Activated naive CD8-positive, alpha-beta T cell treated with anti-CD3 and anti-CD28 coated beads, Interleukin-2, amount 10 ng/mL, durations not matched to agents 7 days and 5 days (primary cell): ENCODE results near the gene RPTOR. TPM values are rescaled to one million over a fixed set of nuclear protein-coding genes. Genes with fewer than 3 reads are reported as not detected.
"Not testable (repeated sequence)": the region's sequence is repeated elsewhere in the genome, so short reads cannot be mapped to it uniquely, and the experiment has no call there.

Experiments used
- ATAC-seq: fragments of 150-1000 bp; cut with Tn5 transposase; one replicate; pipeline ENCODE4 v1.10.0; 2021; ENCODE audit warnings: low read depth, moderate library complexity
- POLR2A ChIA-PET: fragments of 350-600 bp; sonication (Branson Sonifier 250); formaldehyde crosslinking; loops from one replicate; lab custom pipeline; 2021; ENCODE audit warnings: antibody characterized with exemption; lab: Charles Lee
- DNase-seq: peaks from one replicate; pipeline ENCODE4 v3.0.0; 2021
- H3K27ac Mint-ChIP-seq: one replicate; pipeline ENCODE4 v1.8.0; 2022; ENCODE audit warnings: mild to moderate bottlenecking, mixed read lengths
- H3K27me3 Mint-ChIP-seq: one replicate; pipeline ENCODE4 v1.8.0; 2022; ENCODE audit warnings: mild to moderate bottlenecking, moderate library complexity, mixed read lengths
- H3K36me3 Mint-ChIP-seq: one replicate; pipeline ENCODE4 v1.8.0; 2021; ENCODE audit warnings: mild to moderate bottlenecking, mixed read lengths
- H3K4me1 Mint-ChIP-seq: one replicate; pipeline ENCODE4 v1.8.0; 2021; ENCODE audit warnings: mixed read lengths
- H3K4me3 Mint-ChIP-seq: one replicate; pipeline ENCODE4 v1.8.0; 2022; ENCODE audit warnings: mild to moderate bottlenecking, moderate library complexity, mixed read lengths
- H3K9me3 Mint-ChIP-seq: one replicate; pipeline ENCODE4 v1.8.0; 2021; ENCODE audit warnings: mixed read lengths
- total RNA-seq, 2 experiments: library from RNA; stranded (reverse); gene quantifications; one replicate each; pipeline ENCODE4 v1.2.3, GENCODE V29; 2021

Gene RPTOR
- total RNA-seq, 2 experiments from 2014 or later, result 43.2 to 43.8 TPM

DNA sequence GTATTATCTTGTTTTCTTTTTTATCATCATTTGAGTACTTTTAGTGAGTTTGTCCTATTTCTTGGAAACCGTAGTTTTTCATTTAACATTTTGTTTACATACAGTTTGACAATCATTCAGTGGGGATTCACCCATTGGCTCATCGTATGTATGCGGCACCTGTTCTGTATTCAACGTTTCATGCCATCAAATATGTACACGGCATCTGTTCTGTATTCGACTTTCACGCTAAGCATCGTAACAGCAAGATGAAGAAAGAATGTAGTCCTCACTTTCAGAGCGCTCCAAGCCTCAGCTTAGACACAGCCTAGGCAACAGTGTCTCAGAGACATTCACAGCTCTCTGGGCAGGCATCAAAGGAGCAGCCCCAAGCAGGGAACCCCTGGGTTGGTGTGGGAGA lies 269.9 kb downstream of the RPTOR start:
- H3K27me3 Mint-ChIP-seq, result no peaks in the 10 kb centered on the region
- POLR2A ChIA-PET, result no interaction called here
- DNase-seq (no peak), ATAC-seq (no peak)
- H3K4me1 Mint-ChIP-seq, result peaks cover 43% of the 10 kb centered on the region
- H3K4me3 Mint-ChIP-seq, result no peak overlapping the region
- no peaks in the 10 kb centered on the region for H3K9me3 Mint-ChIP-seq
- H3K36me3 Mint-ChIP-seq, result peaks cover 39% of the 10 kb centered on the region
- peak overlapping the region; percentile 44 for H3K27ac Mint-ChIP-seq

DNA sequence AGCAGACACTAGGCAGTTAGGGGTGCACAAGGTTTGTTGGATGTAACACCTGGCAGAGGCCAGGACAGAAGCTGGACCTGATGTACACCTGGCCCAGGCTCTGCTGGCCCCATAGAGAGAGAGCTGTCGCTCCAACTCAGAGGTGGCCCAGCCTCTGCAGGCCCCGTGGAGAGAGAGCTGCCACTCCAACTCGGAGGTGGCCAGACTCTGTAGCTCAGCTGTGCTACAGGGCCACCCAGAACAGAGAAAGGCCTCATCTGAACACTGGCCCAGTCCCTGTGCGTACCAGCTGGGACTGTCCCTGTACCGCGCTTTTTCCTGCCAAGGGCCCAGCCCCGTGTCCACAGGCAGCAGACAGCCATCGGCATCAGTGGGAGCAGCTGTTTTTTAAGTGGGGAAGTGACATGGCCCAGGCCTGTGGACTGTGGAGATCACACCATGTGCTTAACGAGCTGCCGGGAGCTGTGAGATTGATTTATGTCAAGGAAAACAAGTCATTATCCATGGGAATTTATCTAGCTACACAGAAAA lies 270.6 kb downstream of the RPTOR start:
- no peaks in the 10 kb centered on the region for H3K9me3 Mint-ChIP-seq
- H3K27ac Mint-ChIP-seq, result peak overlapping the region; percentile 26
- ATAC-seq, result no peak
- H3K4me3 Mint-ChIP-seq, result no peak overlapping the region
- H3K4me1 Mint-ChIP-seq, result peaks cover 50% of the 10 kb centered on the region
- DNase-seq, result peak; percentile 15
- no peaks in the 10 kb centered on the region for H3K27me3 Mint-ChIP-seq
- POLR2A ChIA-PET, result interaction anchor here (1.0 kb wide), 1 partner anchor 39 kb away, joined by 3 read pairs; no protein-coding TSS in a partner anchor
- H3K36me3 Mint-ChIP-seq, result peaks cover 36% of the 10 kb centered on the region

DNA sequence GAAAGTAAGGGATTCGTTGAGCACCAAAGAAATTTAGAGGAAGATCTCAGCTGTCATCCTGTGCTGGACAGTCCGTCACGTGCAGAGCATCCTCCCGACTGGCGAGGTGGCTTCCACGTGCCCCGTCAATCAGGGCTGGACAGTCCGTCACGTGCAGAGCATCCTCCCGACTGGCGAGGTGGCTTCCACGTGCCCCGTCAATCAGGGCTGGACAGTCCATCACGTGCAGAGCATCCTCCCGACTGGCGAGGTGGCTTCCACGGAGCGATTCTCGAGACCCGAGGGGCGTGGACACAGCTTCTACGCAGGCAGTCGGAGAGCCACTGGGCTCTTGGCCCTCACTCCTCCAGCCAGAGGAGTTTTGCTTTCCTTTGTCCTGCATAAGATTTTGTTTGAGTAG lies 271.1 kb downstream of the RPTOR start:
- Mint-ChIP-seq H3K36me3 (peaks cover 33% of the 10 kb centered on the region), H3K4me1 (peaks cover 49% of the 10 kb centered on the region)
- peak; percentile 15 for DNase-seq
- not testable (repeated sequence) for H3K4me3 Mint-ChIP-seq, H3K27me3 Mint-ChIP-seq, ATAC-seq, H3K27ac Mint-ChIP-seq, H3K9me3 Mint-ChIP-seq
- POLR2A ChIA-PET, result interaction anchor here (1.0 kb wide), 1 partner anchor 39 kb away, joined by 3 read pairs; no protein-coding TSS in a partner anchor

DNA sequence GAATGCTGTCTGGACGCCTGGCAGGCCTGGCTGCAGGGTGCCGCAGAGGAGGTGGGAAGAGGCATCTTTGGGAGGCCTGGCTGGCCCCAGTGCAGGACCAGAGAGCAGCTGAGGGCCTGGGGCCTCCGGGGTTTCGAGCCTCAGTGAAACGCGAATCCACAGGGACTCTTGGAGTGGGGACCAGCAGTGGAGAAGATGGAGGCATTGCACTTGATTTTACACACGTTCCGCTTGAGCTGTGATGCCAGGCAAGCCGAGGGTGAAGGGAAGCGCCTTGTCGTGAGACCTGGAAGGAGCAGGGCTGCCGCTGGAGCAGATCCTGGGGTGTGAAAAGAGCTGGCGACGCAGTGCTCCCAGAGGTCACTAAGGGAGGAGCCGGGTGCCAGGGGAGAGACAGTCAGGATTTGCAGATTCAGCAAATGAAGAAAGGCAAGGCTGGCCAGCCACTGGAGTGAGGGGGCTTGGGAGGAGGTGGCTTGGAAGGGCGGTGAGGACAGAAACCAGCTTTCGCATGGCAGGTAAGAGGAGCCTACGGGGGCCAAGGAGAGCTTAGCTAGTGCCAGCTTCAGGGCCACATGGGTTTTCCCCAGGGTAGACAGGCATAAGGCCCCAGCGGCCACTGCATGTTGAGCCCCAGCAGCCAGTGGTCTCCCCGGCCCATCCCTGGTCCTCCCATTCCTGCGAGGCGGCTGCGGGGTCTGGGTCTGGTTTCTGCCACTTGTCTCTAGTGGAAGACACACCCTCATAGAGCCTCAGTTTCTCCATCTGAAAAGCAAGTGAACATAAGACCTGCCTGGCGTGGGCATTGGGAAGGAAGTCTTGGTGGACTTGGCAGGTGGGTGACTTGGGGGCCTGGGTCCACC lies 271.8 kb downstream of the RPTOR start:
- no peak overlapping the region for H3K4me3 Mint-ChIP-seq
- ATAC-seq, result no peak
- H3K4me1 Mint-ChIP-seq, result peaks cover 43% of the 10 kb centered on the region
- DNase-seq, result peak; percentile 24
- H3K27me3 Mint-ChIP-seq, result no peaks in the 10 kb centered on the region
- no peaks in the 10 kb centered on the region for H3K9me3 Mint-ChIP-seq
- H3K36me3 Mint-ChIP-seq, result peaks cover 30% of the 10 kb centered on the region
- POLR2A ChIA-PET, result no interaction called here
- H3K27ac Mint-ChIP-seq, result peak overlapping the region; percentile 48

DNA sequence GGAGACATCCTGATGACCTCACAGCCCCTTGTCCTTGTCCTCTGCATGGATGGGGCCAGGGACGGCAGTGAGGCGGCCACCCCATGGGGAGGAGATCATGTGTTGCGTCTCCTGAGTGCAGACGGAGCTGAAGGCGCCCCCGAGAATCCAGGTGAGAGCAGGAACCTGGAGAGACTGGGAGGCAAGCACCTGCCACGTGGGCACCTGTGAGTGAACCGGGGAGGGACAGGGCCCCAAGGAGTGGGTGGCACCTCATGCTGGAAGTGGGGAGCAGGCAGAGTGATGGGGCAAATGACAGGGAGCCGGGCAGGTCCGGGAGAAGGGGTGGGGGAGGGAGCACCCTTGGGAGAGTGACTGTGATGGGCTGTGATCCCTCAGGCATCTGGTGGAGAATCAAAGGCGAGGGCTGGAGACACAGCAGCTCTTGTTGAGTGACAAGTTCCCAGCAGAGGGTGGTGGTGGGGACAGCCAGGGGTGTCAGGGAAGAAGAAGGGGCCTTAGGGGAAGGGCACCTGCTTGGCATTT lies 272.7 kb downstream of the RPTOR start:
- H3K4me3 Mint-ChIP-seq, result no peak overlapping the region
- H3K27ac Mint-ChIP-seq, result peak overlapping the region; percentile 58
- POLR2A ChIA-PET, result interaction anchor here (2.2 kb wide), 1 partner anchor 11 kb away, joined by 4 read pairs; no protein-coding TSS in a partner anchor
- H3K4me1 Mint-ChIP-seq, result peaks cover 34% of the 10 kb centered on the region
- H3K27me3 Mint-ChIP-seq, result no peaks in the 10 kb centered on the region
- peaks cover 31% of the 10 kb centered on the region for H3K36me3 Mint-ChIP-seq
- no peaks in the 10 kb centered on the region for H3K9me3 Mint-ChIP-seq
- no peak for ATAC-seq
- peak; percentile 22 for DNase-seq

DNA sequence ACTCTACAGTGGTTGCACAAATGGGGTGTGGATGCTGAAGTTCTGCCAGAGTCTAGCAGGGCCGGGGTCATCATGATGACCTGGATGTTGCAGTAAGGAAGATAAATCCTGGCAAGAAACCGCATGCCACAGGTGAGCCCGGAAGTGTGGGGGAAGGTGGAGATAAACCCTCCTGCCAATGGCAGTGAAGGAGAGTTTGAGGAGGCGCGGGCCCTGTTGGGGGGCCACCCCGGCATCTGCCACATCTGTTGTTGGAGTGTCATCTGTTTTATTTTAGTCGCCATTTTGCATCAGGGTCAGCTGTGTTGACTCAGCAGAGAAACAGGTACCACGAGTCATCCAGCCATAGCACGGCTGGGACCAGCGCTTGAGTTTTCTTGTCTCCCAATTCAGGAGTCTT lies 273.2 kb downstream of the RPTOR start:
- POLR2A ChIA-PET, result interaction anchor here (1.5 to 2.2 kb wide), 2 partner anchors 10 to 363 kb away, joined by 3 to 4 read pairs; no protein-coding TSS in a partner anchor
- Mint-ChIP-seq H3K27me3 (no peaks in the 10 kb centered on the region), H3K9me3 (no peaks in the 10 kb centered on the region), H3K4me3 (no peak overlapping the region), H3K36me3 (peaks cover 34% of the 10 kb centered on the region), H3K27ac (peak overlapping the region; percentile 58), H3K4me1 (peaks cover 31% of the 10 kb centered on the region)
- ATAC-seq (no peak), DNase-seq (no peak)

DNA sequence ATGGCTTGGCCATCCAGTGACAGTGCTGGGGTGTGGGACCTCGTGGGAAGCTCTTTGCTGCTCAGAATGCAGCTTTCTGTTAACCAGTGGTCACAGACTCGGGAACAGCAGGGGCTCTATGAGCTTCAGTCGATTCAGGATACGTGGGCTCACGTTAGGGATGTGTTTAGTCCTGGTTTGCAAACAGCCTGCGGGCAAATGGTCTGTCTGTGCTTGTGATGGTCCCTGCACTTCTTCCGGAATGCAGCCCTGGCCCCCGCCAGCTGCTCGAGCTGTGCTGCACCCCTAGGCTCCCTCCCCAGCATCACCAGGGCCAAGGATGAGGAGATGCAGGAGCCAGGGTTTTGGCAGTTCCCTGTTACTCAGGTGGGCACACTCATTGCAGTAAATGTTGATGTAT lies 274.2 kb downstream of the RPTOR start:
- Mint-ChIP-seq H3K27me3 (no peaks in the 10 kb centered on the region), H3K4me1 (peaks cover 32% of the 10 kb centered on the region), H3K9me3 (no peaks in the 10 kb centered on the region), H3K27ac (peak overlapping the region; percentile 76), H3K36me3 (peaks cover 38% of the 10 kb centered on the region), H3K4me3 (no peak overlapping the region)
- POLR2A ChIA-PET, result interaction anchor here (0.8 to 2.2 kb wide), 8 partner anchors 9 to 364 kb away, joined by 3 to 10 read pairs (median 4); no protein-coding TSS in a partner anchor
- no peak for ATAC-seq
- peak; percentile 17 for DNase-seq

DNA sequence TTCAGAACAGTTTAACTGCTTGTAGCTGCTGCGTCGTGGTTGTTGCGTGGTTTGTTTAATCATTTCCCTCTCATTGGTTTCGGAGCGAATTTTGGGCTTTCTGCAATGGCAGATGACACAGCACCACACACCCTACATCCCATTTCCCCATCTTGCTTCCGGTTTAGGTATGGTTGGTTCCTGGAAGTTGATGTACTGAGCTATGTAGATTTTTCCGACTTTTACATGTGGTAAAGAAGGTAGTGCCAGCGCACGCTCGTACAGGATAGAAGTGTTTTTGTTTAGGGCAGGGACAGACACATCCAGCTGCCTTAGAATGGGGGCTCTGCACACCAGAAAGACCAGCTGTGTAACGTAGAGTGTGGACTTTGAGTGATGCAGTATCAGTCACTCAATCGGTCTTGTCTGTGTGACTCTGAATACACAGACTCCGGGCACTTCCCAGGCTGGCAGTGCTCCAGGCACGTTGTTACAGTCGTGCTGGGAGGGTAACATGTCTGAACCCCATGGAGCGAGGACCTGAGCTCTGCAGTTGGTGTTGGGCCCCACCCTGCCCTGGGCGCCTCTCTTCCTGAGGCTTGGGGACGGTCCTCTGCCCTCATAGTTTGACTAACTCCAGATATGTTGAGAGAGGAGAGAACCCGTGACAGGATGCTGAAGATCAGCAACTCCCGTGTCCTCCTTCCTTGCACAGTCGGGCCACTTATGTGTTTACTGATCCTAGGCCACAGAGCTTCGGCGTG lies 275.0 kb downstream of the RPTOR start:
- peak; percentile 31 for DNase-seq
- peaks cover 37% of the 10 kb centered on the region for H3K36me3 Mint-ChIP-seq
- H3K27ac Mint-ChIP-seq, result peak overlapping the region; percentile 76
- H3K4me3 Mint-ChIP-seq, result peak overlapping the region; percentile 43
- H3K27me3 Mint-ChIP-seq, result no peaks in the 10 kb centered on the region
- H3K4me1 Mint-ChIP-seq, result peaks cover 29% of the 10 kb centered on the region
- H3K9me3 Mint-ChIP-seq, result no peaks in the 10 kb centered on the region
- POLR2A ChIA-PET, result interaction anchor here (0.8 to 2.2 kb wide), 9 partner anchors 8 to 365 kb away, joined by 3 to 10 read pairs (median 4); no protein-coding TSS in a partner anchor
- peak; percentile 68 for ATAC-seq

DNA sequence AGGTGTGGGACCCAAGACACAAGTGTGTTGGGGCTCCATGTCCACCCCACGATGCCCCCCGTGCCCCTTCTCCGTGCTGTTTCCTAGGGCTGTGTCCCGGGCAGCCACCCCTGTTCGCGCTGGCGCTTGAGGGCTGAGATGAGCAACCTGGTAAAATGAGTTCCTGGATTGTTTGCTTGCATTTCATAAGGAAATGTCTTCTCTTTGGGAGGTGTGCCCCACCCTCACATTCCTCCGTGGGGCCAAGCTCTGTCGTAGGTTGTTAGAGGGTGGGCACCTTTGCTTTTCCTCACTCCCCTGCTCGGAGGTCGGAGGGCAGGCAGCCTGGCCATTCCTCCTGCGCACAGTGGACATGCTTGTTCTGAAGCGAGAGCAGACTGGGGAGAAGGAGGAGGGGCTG lies 275.7 kb downstream of the RPTOR start:
- peak; percentile 22 for DNase-seq
- no peak for ATAC-seq
- H3K27me3 Mint-ChIP-seq, result no peaks in the 10 kb centered on the region
- H3K36me3 Mint-ChIP-seq, result peaks cover 33% of the 10 kb centered on the region
- H3K4me3 Mint-ChIP-seq, result peak overlapping the region; percentile 42
- POLR2A ChIA-PET, result interaction anchor here (1.5 to 1.7 kb wide), 3 partner anchors 12 to 118 kb away, joined by 4 to 10 read pairs (median 4); no protein-coding TSS in a partner anchor
- no peaks in the 10 kb centered on the region for H3K9me3 Mint-ChIP-seq
- H3K27ac Mint-ChIP-seq, result peak overlapping the region; percentile 76
- H3K4me1 Mint-ChIP-seq, result peaks cover 23% of the 10 kb centered on the region

DNA sequence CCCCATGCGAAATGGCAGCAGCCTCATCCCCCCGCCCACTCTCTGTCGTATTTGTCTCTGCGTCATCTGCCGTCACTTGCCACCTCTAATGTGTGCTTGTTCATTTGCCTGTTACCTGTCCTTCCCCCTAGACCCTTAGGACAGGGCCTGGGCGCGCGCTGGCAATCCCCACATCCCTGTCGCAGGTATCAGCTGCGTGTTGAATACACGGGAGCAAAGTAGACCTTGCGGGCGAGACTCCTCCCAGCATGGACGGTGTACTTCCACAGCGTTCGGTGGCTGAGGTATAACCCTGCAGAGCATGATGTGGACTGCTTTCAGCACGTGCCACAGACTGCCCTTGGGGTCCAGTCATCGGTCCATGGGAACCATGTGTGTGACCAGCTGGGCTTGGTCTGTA lies 276.9 kb downstream of the RPTOR start:
- ATAC-seq, result no peak
- H3K36me3 Mint-ChIP-seq, result peaks cover 31% of the 10 kb centered on the region
- peak; percentile 4 for DNase-seq
- POLR2A ChIA-PET, result no interaction called here
- no peaks in the 10 kb centered on the region for H3K9me3 Mint-ChIP-seq
- H3K4me1 Mint-ChIP-seq, result peaks cover 21% of the 10 kb centered on the region
- no peak overlapping the region for H3K27ac Mint-ChIP-seq
- no peaks in the 10 kb centered on the region for H3K27me3 Mint-ChIP-seq
- no peak overlapping the region for H3K4me3 Mint-ChIP-seq

DNA sequence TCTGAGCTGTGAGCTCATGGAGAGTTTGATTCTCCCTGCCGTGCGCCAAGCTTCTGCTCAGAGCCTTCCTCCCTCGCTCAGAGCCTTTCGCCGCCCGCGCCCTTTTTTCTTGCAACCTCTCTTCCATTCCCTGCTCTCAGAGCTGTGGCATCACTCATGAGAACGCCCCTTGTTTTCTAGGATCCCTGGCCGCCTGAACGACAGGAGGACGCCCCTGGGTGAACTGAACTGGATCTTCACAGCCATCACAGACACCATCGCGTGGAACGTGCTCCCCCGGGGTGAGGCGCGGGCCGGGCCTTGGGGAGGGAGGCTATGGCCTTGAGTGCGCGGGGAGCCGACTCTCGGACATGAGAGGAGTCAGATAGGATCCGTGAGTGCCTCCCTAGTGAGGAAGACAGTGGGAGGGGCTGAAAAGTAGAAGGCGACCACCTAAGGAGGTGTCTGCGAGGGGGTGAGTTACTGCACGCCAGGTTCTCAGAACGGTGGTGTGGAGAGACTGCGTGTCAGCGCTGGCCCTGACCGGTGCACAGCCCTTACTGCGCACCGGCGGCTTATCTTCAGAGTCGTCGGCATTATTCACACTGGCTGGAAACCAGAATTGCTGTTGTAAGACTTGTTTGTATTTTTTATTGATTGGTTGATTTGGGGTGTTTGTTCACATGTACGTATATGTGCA lies 277.5 kb downstream of the RPTOR start:
- ATAC-seq, result no peak
- POLR2A ChIA-PET, result no interaction called here
- H3K9me3 Mint-ChIP-seq, result no peaks in the 10 kb centered on the region
- peak; percentile 21 for DNase-seq
- H3K27ac Mint-ChIP-seq, result no peak overlapping the region
- H3K4me3 Mint-ChIP-seq, result no peak overlapping the region
- H3K27me3 Mint-ChIP-seq, result no peaks in the 10 kb centered on the region
- H3K36me3 Mint-ChIP-seq, result peaks cover 31% of the 10 kb centered on the region
- peaks cover 26% of the 10 kb centered on the region for H3K4me1 Mint-ChIP-seq

DNA sequence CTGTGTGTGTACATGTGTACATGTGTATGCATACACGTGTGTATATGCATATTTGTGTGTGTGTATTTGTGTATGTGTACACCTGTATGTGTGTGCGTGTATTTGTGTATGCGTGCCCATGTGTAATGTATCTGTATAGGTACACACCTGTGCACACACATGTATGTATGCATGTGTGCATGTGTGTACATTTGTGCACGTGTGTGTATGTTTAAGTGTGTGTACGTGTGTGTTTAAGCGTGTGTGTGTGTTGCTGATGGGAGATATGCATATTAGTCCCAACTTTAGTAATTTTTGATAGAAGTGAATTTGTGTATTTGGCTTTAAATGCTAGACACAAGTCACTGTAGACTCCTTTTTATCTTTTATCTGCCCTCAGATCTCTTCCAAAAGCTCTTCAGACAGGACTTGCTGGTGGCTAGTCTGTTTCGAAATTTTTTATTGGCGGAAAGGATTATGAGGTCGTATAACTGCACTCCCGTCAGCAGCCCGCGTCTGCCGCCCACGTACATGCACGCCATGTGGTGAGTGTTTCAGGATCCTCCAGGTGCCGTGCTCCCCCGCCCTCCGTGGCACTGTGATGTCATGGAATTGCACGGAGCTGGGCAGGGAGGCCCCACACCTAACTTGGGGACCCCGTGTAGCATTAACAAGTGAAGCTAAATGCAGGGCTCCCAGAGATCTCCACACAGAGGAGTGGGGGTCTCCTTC lies 278.2 kb downstream of the RPTOR start:
- POLR2A ChIA-PET, result interaction anchor here (0.8 kb wide), 1 partner anchor 12 kb away, joined by 3 read pairs; no protein-coding TSS in a partner anchor
- H3K4me1 Mint-ChIP-seq, result peaks cover 28% of the 10 kb centered on the region

More for the DNA sequence above, 278.2 kb downstream of the RPTOR start:
- peaks cover 29% of the 10 kb centered on the region for H3K36me3 Mint-ChIP-seq
- H3K27me3 Mint-ChIP-seq, result no peaks in the 10 kb centered on the region
- no peak overlapping the region for H3K4me3 Mint-ChIP-seq
- no peak overlapping the region for H3K27ac Mint-ChIP-seq
- no peaks in the 10 kb centered on the region for H3K9me3 Mint-ChIP-seq
- peak; percentile 15 for DNase-seq
- no peak for ATAC-seq
